K562 (cell line): Measurements from ENCODE around the gene CHMP1A. TPM values are rescaled to one million over a fixed set of nuclear protein-coding genes. Genes with fewer than 3 reads are reported as not detected.

Source experiments
- CBX5 ChIP-seq: IDR thresholded peaks from 2 replicates; pipeline ENCODE4 v1.6.1; 2014; ENCODE audit warnings: low read depth, borderline replicate concordance
- CREM ChIP-seq: IDR thresholded peaks from 2 replicates; pipeline ENCODE4 v1.6.1; 2014; ENCODE audit warnings: antibody characterized with exemption, low read depth
- ELF2 ChIP-seq: fragments of 250-450 bp; sonication (Bioruptor Pico); IDR thresholded peaks from 2 replicates; pipeline ENCODE4 v1.5.0; 2021; ENCODE audit warnings: mild to moderate bottlenecking
- GATAD2B ChIP-seq: fragments of 450-650 bp; IDR thresholded peaks from 2 replicates; pipeline ENCODE4 v1.6.1; 2017; ENCODE audit warnings: mild to moderate bottlenecking, borderline replicate concordance
- JUN ChIP-seq, 2 experiments: sonication (generic) in 1 of 2; formaldehyde crosslinking in 1 of 2; IDR thresholded peaks; 2 replicates each; pipeline versions ENCODE4 v1.6.1 to v1.8.0; 2012 to 2022; ENCODE audit warnings: borderline replicate concordance in 2 of 2, mild to moderate bottlenecking in 2 of 2, improper control_type of control experiment in 1 of 2, low read depth in 1 of 2, low read length in 1 of 2, missing genetic modification reagents in 1 of 2
- MCM5 ChIP-seq: fragments of 450-650 bp; IDR thresholded peaks from 2 replicates; pipeline ENCODE4 v1.6.1; 2016; ENCODE audit warnings: low read depth
- MNT ChIP-seq, 2 experiments: fragments of 450-650 bp; conservative IDR thresholded peaks; 2 replicates each; pipeline ENCODE4 v1.6.1; 2017; ENCODE audit warnings: mild to moderate bottlenecking in 2 of 2, moderate library complexity in 2 of 2
- NRF1 ChIP-seq, 2 experiments: fragments of 450-650 bp; IDR thresholded peaks in 1 of 2; conservative IDR thresholded peaks in 1 of 2; 2 replicates each; pipeline ENCODE4 v1.6.1; 2014; ENCODE audit warnings: mild to moderate bottlenecking in 2 of 2
- PATZ1 ChIP-seq: fragments of 250-450 bp; sonication (Bioruptor Pico); IDR thresholded peaks from 2 replicates; pipeline ENCODE4 v1.5.0; 2020; ENCODE audit warnings: mild to moderate bottlenecking, borderline replicate concordance
- STAG1 ChIP-seq: sonication (generic); formaldehyde crosslinking; IDR thresholded peaks from 2 replicates; pipeline ENCODE4 v1.5.0; 2020; ENCODE audit warnings: missing genetic modification reagents, borderline replicate concordance
- YY1 ChIP-seq, 3 experiments: IDR thresholded peaks; 2 replicates each; pipeline ENCODE4 v1.6.1; 2011; ENCODE audit warnings: low read length in 2 of 3, mild to moderate bottlenecking in 2 of 3, moderate library complexity in 2 of 3, borderline replicate concordance in 1 of 3, control low read depth in 1 of 3, low read depth in 1 of 3; ENCODE audit not compliant: insufficient read depth in 3 of 3, insufficient replicate concordance in 2 of 3, control insufficient read depth in 1 of 3, insufficient read length in 1 of 3; ENCODE audit errors: extremely low read depth in 1 of 3
- ZBTB40 ChIP-seq, 2 experiments: fragments of 450-650 bp in 1 of 2; sonication (generic) in 1 of 2; formaldehyde crosslinking in 1 of 2; IDR thresholded peaks; 2 replicates each; pipeline versions ENCODE4 v1.7.1 to v1.9.0; 2016 to 2022; ENCODE audit warnings: inconsistent platforms in 1 of 2, mild to moderate bottlenecking in 1 of 2, missing genetic modification reagents in 1 of 2
- ZNF766 ChIP-seq: fragments of 200-800 bp; sonication (Bioruptor generic); conservative IDR thresholded peaks from 2 replicates; pipeline ENCODE4 v1.6.1; 2016; ENCODE audit warnings: missing genetic modification characterization, missing compliant biosample characterization
- polyA plus RNA-seq, 8 experiments: library from polyadenylated mRNA; depleted of rRNA in 4 of 8; stranded (reverse) in 5 of 8; unstranded in 3 of 8; fragments of >200 nt; fragmentation: Nextera tagmentation in 2 of 8; fragmentation: Illumina TruSeq in 1 of 8; extraction: Ambion mirVana in 2 of 8; extraction: Trizol in 1 of 8; gene quantifications; 2 replicates each; pipeline versions ENCODE4 v1.2.1 to v1.2.3, GENCODE V29; 2011 to 2014; ENCODE audit warnings: inconsistent platforms in 1 of 8, missing spikeins in 1 of 8
- total RNA-seq, 7 experiments: library from RNA; depleted of rRNA in 6 of 7; stranded (reverse); fragments of >200 nt in 6 of 7; fragmentation: Illumina TruSeq in 2 of 7; extraction: Trizol in 2 of 7; gene quantifications; 2 replicates each; pipeline versions ENCODE4 v1.2.1 to v1.2.3, GENCODE V29; 2011 to 2021; ENCODE audit warnings: low replicate concordance in 1 of 7

Gene CHMP1A
- total and polyA plus RNA-seq, 9 of the 15 experiments (the other 6 are each of a cell fraction or from before 2014, with no cell fraction given), result 0.83 to 79.9 (median 45.2) TPM

GRCh38 chr16:89686520-89687091 is 29.1 kb upstream of the CHMP1A start, which contains the start of gene CDK10 (continued):
- TF ChIP-seq STAG1 (CRISPR knock-in tag) (no peak), MNT (conservative IDR thresholded peaks at IDR 0.05) (peak; percentile 80 to 93), MCM5 (no peak), CREM (0 out of 2 replicates have a peak, but pooled peaks have one; percentile 6), CBX5 (no peak), JUN (IDR thresholded peaks at IDR 0.05; ENCODE audit: borderline replicate concordance, low read depth, low read length) (no peak), JUN (CRISPR knock-in tag; IDR thresholded peaks at IDR 0.05; ENCODE audit: borderline replicate concordance) (0 out of 2 replicates have a peak, but pooled peaks have one; percentile 49), YY1 (IDR thresholded peaks at IDR 0.05; ENCODE audit: borderline replicate concordance in 1 of 3, control insufficient read depth in 1 of 3, extremely low read depth in 1 of 3, insufficient read depth in 3 of 3, insufficient read length in 1 of 3, insufficient replicate concordance in 2 of 3, low read depth in 1 of 3, low read length in 2 of 3) (peak; percentile 46 to 85 (median 78)), ZBTB40 (IDR thresholded peaks at IDR 0.05) (peak; percentile 66), ZBTB40 (CRISPR knock-in tag; IDR thresholded peaks at IDR 0.05) (no peak), GATAD2B (no peak), ELF2 (CRISPR knock-in tag) (peak; percentile 78), PATZ1 (no peak), NRF1 (conservative IDR thresholded peaks at IDR 0.05 in 1 of 2, IDR thresholded peaks at IDR 0.05 in 1 of 2) (peak; percentile 97), ZNF766 (CRISPR knock-in tag) (no peak)
